ENCODE measurements around the gene MYO1C.

DNA sequence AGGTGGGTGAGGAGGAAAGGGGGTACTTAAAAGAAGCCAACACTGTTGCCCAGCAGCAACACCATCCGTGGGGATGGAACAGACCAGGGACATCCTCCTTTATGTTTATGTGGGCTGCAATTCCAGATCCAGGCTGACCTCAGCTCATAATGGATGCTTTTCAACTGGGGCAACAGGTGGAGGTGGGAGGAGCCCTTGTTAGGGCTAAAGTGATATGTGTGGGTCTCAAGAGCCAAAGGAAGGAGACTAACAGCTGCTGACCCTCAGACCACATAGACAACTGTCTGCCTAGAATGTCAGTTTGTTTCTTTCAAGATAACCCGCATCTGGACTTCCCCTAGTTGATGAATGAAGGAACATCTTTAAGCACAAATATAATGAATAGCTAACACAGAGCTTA lies 25.9 kb upstream of the MYO1C start:
- TF ChIP-seq, protein P1, sequence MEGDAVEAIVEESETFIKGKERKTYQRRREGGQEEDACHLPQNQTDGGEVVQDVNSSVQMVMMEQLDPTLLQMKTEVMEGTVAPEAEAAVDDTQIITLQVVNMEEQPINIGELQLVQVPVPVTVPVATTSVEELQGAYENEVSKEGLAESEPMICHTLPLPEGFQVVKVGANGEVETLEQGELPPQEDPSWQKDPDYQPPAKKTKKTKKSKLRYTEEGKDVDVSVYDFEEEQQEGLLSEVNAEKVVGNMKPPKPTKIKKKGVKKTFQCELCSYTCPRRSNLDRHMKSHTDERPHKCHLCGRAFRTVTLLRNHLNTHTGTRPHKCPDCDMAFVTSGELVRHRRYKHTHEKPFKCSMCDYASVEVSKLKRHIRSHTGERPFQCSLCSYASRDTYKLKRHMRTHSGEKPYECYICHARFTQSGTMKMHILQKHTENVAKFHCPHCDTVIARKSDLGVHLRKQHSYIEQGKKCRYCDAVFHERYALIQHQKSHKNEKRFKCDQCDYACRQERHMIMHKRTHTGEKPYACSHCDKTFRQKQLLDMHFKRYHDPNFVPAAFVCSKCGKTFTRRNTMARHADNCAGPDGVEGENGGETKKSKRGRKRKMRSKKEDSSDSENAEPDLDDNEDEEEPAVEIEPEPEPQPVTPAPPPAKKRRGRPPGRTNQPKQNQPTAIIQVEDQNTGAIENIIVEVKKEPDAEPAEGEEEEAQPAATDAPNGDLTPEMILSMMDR (conservative IDR thresholded peaks at IDR 0.05 in 1 of 2, IDR thresholded peaks at IDR 0.05 in 1 of 2; ENCODE audit: low read depth in 1 of 2, low read length in 2 of 2): no peak
- TF ChIP-seq EZH2 (IDR thresholded peaks at IDR 0.05; ENCODE audit: low read length, missing control alignments): no peak
